Lower leg skin (tissue), 3 donors: ENCODE results near the gene FSCB.

Experiments
- CTCF ChIP-seq, 3 donors: fragments of 450-650 bp; IDR thresholded peaks; one replicate each; pipeline ENCODE4 v1.5.1; 2016; ENCODE audit warnings: antibody characterized with exemption in 3 of 3, mild to moderate bottlenecking in 3 of 3, moderate library complexity in 2 of 3
- POLR2A ChIP-seq, 2 donors: fragments of 450-650 bp; IDR thresholded peaks; one replicate each; pipeline ENCODE4 v1.6.1; 2016 to 2017; ENCODE audit warnings: antibody characterized with exemption in 2 of 2, mild to moderate bottlenecking in 1 of 2, moderate library complexity in 1 of 2

DNA sequence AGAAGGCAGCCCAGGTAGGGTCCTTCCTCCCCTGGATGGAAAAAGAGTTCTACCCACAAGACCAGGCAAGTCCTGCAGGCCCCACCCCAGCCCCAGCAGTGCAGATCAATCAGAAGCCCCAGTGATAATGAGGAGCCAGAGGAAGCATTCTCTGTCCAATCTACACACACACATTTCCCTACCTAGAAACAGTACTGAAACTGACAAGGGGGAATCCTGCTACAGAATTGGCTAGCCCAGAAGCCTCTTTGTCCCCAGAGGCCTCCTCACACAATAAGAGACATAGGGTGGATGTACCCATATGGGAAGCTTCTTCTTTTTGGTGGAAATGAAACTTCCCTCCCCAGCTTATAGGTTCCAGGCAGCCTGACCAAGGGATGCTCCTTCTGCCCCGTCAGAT lies 9.9 kb downstream of the FSCB start:
- TF ChIP-seq POLR2A (IDR thresholded peaks at IDR 0.05) (no peak), CTCF (IDR thresholded peaks at IDR 0.05) (no peak)
